GM12801 (cell line): ENCODE results near the gene MATK.

Experiments
- TF ChIP-seq, protein P1 (sequence below): IDR thresholded peaks from one replicate; pipeline ENCODE4 v1.5.1; 2011; ENCODE audit warnings: control low read depth; ENCODE audit not compliant: insufficient read length; ENCODE audit errors: extremely low read depth

Gene MATK

DNA sequence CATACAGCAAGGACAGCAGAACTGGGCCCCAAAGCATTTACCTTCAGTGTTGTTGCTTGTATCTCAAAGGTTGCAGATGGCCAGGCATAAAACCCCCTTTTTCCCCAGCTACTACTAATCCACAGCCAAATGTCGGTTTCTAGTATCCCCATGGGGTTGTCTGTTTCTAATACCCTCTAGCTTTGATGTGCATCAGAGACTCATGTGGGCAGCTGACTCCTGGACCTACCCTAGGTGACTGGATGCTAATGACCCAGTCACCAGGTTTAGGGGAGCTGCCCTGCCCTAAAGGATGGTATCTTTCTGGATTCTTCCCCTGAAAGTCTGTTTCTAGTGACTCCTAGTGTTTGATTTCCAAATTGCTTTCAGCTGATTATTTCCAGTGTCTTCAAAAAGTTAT is 54.1 kb downstream of the MATK start:
- TF ChIP-seq, protein P1, sequence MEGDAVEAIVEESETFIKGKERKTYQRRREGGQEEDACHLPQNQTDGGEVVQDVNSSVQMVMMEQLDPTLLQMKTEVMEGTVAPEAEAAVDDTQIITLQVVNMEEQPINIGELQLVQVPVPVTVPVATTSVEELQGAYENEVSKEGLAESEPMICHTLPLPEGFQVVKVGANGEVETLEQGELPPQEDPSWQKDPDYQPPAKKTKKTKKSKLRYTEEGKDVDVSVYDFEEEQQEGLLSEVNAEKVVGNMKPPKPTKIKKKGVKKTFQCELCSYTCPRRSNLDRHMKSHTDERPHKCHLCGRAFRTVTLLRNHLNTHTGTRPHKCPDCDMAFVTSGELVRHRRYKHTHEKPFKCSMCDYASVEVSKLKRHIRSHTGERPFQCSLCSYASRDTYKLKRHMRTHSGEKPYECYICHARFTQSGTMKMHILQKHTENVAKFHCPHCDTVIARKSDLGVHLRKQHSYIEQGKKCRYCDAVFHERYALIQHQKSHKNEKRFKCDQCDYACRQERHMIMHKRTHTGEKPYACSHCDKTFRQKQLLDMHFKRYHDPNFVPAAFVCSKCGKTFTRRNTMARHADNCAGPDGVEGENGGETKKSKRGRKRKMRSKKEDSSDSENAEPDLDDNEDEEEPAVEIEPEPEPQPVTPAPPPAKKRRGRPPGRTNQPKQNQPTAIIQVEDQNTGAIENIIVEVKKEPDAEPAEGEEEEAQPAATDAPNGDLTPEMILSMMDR = no peak

DNA sequence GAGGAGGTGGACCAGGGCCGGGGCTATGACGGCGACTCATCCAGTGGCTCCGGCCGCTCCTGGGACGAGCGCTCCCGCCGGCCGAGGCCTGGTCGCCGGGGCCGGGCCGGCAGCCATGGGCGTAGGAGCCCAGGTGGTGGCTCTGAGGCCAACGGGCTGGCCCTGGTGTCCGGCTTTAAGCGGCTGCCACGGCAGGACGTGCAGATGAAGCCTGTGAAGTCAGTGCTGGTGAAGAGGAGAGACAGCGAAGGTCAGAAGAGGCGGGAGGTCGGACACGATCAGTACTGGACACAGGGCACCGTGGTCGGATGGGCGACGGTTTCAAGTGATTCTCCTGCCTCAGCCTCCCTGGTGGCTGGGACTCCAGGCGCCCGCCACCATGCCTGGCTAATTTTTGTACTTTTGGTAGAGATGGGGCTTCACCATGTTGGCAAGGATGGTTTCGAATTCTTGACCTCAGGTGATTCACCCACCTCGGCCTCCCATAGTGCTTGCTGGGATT is 55.7 kb downstream of the MATK start:
- TF ChIP-seq, protein P1 = no peak
